Osteocyte (in vitro differentiated cells): Measurements from ENCODE around the gene TTYH3. TPM values are rescaled to one million over a fixed set of nuclear protein-coding genes. Genes with fewer than 3 reads are reported as not detected.

Source experiments
- DNase-seq: peaks from one replicate; pipeline ENCODE4 v3.0.0; 2021; ENCODE audit warnings: mixed read lengths; ENCODE audit not compliant: unreplicated experiment; ENCODE audit errors: extremely low spot score
- H3K27ac Mint-ChIP-seq: one replicate; pipeline ENCODE4 v1.8.0; 2021; ENCODE audit warnings: mild to moderate bottlenecking, mixed read lengths; ENCODE audit not compliant: unreplicated experiment
- H3K27me3 Mint-ChIP-seq: one replicate; pipeline ENCODE4 v1.8.0; 2021; ENCODE audit warnings: mixed read lengths; ENCODE audit not compliant: unreplicated experiment
- H3K36me3 Mint-ChIP-seq: one replicate; pipeline ENCODE4 v1.8.0; 2021; ENCODE audit warnings: mixed read lengths; ENCODE audit not compliant: unreplicated experiment
- H3K4me1 Mint-ChIP-seq: one replicate; pipeline ENCODE4 v1.8.0; 2021; ENCODE audit warnings: mixed read lengths; ENCODE audit not compliant: unreplicated experiment
- H3K4me3 Mint-ChIP-seq: one replicate; pipeline ENCODE4 v1.8.0; 2021; ENCODE audit warnings: mild to moderate bottlenecking, moderate library complexity, mixed read lengths; ENCODE audit not compliant: unreplicated experiment
- H3K9me3 Mint-ChIP-seq: one replicate; pipeline ENCODE4 v1.8.0; 2021; ENCODE audit warnings: mixed read lengths; ENCODE audit not compliant: unreplicated experiment
- total RNA-seq: library from RNA; stranded (reverse); gene quantifications from 2 replicates; pipeline ENCODE4 v1.2.1, GENCODE V29; 2021
- TF ChIP-seq, protein P1 (sequence below): fragments of 200-600 bp; sonication (generic); IDR thresholded peaks from 2 replicates; pipeline ENCODE4 v1.5.0; 2021; ENCODE audit warnings: antibody characterized with exemption, mild to moderate bottlenecking, moderate library complexity

TTYH3 gene
- total RNA-seq, 1 donor from 2014 or later: 376 TPM

DNA sequence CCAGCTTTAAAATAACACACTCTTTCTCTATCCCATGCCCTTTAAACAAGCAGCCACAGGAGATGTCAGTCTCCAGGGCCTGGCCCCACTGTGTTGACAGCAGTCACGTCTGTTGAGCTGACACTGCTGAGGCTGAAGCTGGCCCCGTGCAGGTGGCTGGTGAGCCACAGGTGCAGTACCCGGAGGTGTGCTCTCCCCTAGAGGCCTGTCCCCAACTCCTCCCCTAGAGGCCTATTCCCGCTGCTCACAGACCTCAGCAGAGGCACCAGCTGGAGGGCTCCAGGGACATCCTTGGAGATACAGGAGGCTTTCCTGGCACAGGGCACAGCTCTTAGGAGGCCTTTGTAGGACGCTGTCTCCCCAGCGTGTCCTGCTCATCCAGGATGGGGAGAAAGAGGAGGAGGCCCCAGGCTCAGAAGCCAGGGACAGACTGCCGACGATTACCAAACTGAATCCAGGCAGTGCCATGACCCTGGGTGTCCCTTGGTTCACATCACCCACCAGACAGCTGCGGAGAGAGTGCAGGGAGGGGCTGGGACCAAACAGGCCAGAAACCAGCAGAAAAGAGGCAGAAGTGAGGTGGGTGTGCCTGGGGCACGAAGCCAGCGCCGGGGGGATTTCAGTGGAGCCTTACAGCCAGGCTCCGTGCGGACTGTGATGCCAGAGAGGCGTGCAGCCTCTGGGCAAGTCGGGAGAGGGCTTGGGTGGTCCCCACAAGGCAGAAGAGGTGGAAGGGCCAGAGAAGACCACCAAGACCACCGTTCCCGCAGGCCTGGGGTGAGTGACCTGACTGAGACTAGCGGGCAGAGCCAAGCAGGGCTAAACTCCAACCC, 18.5 kb upstream of the TTYH3 start:
- TF ChIP-seq, protein P1, sequence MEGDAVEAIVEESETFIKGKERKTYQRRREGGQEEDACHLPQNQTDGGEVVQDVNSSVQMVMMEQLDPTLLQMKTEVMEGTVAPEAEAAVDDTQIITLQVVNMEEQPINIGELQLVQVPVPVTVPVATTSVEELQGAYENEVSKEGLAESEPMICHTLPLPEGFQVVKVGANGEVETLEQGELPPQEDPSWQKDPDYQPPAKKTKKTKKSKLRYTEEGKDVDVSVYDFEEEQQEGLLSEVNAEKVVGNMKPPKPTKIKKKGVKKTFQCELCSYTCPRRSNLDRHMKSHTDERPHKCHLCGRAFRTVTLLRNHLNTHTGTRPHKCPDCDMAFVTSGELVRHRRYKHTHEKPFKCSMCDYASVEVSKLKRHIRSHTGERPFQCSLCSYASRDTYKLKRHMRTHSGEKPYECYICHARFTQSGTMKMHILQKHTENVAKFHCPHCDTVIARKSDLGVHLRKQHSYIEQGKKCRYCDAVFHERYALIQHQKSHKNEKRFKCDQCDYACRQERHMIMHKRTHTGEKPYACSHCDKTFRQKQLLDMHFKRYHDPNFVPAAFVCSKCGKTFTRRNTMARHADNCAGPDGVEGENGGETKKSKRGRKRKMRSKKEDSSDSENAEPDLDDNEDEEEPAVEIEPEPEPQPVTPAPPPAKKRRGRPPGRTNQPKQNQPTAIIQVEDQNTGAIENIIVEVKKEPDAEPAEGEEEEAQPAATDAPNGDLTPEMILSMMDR: no peak
- peak overlapping the region; percentile 18 for H3K27ac Mint-ChIP-seq

DNA sequence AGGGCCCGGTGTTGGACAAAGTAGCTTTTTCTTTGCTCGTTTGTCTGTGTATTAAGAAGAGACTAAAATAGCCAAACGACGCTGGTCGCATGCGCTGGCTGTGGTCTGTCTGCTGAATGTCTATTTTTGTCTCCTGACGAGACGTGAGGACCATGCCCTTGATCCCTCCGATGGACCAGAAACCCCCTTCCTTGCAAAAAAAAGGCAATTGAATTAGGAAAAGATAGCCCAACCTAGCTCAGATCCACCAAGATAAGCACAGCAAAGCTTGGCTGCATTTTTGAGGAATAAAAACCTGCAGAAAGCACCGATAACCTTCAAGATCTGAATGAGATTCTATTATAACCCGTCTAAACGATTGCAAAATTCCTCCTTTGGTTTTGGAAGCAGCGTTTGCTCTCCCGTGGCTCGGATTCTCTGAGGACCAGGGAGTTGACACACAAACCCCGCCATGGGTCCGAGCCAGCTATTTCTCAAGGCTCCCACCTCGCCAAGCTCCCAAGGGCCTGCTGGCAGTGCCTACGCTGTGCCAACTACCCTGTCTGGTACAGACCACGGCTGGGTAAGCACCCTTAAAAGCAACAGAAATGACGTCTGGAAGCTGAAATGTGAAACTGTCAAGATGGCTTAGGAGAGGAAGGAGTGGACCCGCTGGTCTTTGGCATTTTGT, 17.7 kb upstream of the TTYH3 start:
- no peak for DNase-seq
- H3K36me3 Mint-ChIP-seq: no peaks in the 10 kb centered on the region
- no peaks in the 10 kb centered on the region for H3K27me3 Mint-ChIP-seq
- H3K4me3 Mint-ChIP-seq: no peak overlapping the region
- H3K4me1 Mint-ChIP-seq: peaks cover 39% of the 10 kb centered on the region
- H3K9me3 Mint-ChIP-seq: no peaks in the 10 kb centered on the region
- TF ChIP-seq, protein P1: no peak
- peak overlapping the region; percentile 45 for H3K27ac Mint-ChIP-seq

More for the DNA sequence above, 18.5 kb upstream of the TTYH3 start:
- DNase-seq: no peak
- H3K36me3 Mint-ChIP-seq: no peaks in the 10 kb centered on the region
- no peaks in the 10 kb centered on the region for H3K9me3 Mint-ChIP-seq
- H3K27me3 Mint-ChIP-seq: no peaks in the 10 kb centered on the region
- H3K4me1 Mint-ChIP-seq: peaks cover 33% of the 10 kb centered on the region
- no peak overlapping the region for H3K4me3 Mint-ChIP-seq

DNA sequence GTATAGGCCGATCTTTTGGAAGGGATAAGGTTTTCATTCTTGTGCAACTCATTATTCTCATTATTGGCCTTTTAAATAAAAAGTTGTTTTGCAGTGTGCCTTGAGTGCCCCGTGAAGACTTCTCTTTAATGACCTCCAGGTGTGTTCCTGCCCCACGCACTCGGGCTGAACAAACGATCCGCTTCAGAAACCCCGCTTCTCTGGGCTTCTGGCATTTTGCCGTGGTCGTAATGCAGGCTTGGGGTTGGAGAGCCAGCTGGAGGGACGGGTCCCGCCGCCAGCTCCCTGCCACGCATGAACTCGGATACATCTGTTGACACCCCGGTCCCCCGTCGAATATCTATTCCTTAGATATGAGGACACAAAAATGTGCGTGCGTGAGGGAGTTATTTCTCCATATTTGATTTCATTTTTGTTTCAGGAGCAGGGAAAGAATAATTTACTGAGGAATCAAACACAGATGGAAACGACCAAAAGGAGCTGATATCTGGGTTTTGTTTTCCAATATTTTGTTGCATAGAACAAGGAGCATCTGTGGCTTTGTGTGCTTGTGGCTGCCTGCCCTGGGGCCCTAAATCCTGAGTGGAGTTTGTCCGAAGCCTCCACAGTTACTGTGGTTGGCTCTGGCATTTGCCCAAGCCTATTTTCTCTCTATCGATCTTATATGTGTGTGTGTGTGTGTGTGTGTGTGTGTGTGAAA, 17.0 kb upstream of the TTYH3 start:
- no peaks in the 10 kb centered on the region for H3K9me3 Mint-ChIP-seq
- no peak overlapping the region for H3K4me3 Mint-ChIP-seq
- no peak for DNase-seq
- H3K27me3 Mint-ChIP-seq: no peaks in the 10 kb centered on the region
- peak overlapping the region; percentile 33 for H3K27ac Mint-ChIP-seq
- peaks cover 47% of the 10 kb centered on the region for H3K4me1 Mint-ChIP-seq
- TF ChIP-seq, protein P1: no peak
- H3K36me3 Mint-ChIP-seq: no peaks in the 10 kb centered on the region

DNA sequence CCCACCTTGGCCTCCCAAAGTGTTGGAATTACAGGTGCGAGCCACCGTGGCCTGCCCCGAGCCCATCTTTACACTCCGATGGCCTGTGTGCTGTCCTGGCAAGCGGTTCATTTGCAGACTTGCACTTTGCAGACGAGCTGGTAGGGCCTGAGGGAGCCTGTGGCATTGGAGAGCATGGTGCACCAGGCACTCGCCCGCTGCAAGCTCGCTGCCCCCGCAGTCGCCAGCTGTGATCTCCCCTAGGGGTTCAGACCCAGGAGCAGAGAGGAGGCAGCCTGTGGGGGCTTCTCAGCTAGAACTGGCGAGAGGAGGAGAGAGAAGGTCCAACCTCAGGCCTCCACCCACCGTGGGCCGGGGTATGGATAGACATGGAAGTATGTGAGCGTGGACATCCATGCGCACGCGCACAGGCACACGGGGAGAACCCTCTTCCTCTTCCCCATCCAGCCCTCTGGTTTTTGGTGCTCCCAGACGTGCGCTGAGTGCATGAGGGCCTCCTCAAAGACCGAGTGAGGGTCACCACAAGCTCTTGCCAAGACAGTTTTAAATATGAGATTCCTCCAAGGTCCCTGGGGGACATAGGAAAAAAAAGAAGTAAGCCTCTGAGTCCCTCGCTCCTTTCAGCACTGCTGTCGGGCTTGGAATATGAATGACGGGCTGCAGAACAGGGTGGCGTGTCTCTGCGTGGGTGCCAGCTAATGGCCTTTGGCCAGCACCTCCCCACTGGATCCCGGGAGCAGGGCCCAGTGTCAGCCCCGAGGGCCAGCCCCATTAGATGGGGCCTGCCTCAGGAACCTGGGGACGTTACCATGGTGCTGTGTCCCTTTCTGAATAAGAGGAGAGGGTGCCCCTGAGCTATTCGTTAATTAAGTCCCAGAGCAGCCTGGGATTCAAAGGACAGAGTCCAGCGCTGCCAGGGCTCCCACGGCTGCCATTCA, 15.1 kb upstream of the TTYH3 start:
- H3K4me1 Mint-ChIP-seq: peaks cover 59% of the 10 kb centered on the region
- no peak overlapping the region for H3K27ac Mint-ChIP-seq
- H3K9me3 Mint-ChIP-seq: no peaks in the 10 kb centered on the region
- no peak overlapping the region for H3K4me3 Mint-ChIP-seq
- H3K36me3 Mint-ChIP-seq: no peaks in the 10 kb centered on the region
- DNase-seq: no peak
- TF ChIP-seq, protein P1: no peak
- H3K27me3 Mint-ChIP-seq: no peaks in the 10 kb centered on the region
